HepG2 (cell line): ENCODE results near the gene IGFLR1. TPM values are rescaled to one million over a fixed set of nuclear protein-coding genes. Genes with fewer than 3 reads are reported as not detected.

ENCODE experiments used
- polyA plus RNA-seq, 8 experiments: library from polyadenylated mRNA; depleted of rRNA in 3 of 8; stranded (reverse) in 7 of 8; unstranded in 1 of 8; fragments of >200 nt; fragmentation: Illumina TruSeq in 4 of 8; extraction: Trizol in 4 of 8; gene quantifications; 2 replicates each; pipeline versions ENCODE4 v1.2.1 to v1.2.3, GENCODE V29; 2011 to 2016; ENCODE audit warnings: low read depth in 4 of 8, missing spikeins in 1 of 8, mixed read lengths in 1 of 8; ENCODE audit not compliant: insufficient read depth in 1 of 8
- total RNA-seq, 5 experiments: library from RNA; depleted of rRNA; stranded (reverse); fragments of >200 nt; fragmentation: Illumina TruSeq; extraction: Trizol; gene quantifications; 2 replicates each; pipeline ENCODE4 v1.2.3, GENCODE V29; 2016; ENCODE audit warnings: low read depth in 1 of 5
- TF ChIP-seq, protein P1 (sequence below), 2 experiments: fragments of 450-650 bp in 1 of 2; sonication (generic) in 1 of 2; formaldehyde crosslinking in 1 of 2; IDR thresholded peaks; 2 replicates each; pipeline versions ENCODE4 v1.6.1 to v1.8.0; 2016 to 2022; ENCODE audit warnings: antibody characterized with exemption in 1 of 2, mild to moderate bottlenecking in 1 of 2, missing genetic modification reagents in 1 of 2

Gene IGFLR1
- total and polyA plus RNA-seq, 2 of the 13 experiments (the other 11 are each of a cell fraction or from before 2014, with no cell fraction given) = 5.4 to 8.9 TPM

DNA sequence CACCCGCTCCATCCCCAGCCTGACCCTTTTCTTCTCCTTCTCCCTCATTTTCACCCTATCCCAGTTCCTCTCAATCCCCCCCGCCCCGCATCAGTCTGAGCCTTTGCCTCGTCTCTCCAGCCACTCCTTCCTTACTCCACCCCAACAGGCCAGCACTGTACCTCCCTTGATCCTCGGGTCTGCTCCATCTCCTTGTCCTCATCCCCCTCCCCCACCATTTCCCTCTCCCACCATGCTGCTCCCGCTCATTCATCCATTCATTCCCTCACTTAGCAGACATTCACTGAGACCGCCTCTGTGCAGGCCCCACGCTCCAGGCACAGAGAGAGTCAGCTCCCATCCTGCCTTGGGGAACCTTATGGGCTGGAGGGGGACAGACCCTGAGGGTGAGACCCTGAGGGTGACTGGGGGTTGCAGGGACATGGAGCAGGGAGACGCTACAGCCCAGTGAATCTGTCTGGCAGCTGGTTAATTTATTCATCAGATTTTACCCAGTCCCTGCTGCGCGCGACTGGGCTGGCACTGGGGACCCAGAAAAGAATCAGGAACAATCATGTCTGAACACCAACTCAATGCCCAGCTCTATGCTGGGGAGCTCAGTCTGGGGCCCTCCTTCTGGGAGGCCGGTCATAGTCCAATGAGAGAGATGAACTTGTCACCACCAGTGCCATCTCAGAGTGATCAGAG lies 34.0 kb upstream of the IGFLR1 start (continued):
- TF ChIP-seq, protein P1, sequence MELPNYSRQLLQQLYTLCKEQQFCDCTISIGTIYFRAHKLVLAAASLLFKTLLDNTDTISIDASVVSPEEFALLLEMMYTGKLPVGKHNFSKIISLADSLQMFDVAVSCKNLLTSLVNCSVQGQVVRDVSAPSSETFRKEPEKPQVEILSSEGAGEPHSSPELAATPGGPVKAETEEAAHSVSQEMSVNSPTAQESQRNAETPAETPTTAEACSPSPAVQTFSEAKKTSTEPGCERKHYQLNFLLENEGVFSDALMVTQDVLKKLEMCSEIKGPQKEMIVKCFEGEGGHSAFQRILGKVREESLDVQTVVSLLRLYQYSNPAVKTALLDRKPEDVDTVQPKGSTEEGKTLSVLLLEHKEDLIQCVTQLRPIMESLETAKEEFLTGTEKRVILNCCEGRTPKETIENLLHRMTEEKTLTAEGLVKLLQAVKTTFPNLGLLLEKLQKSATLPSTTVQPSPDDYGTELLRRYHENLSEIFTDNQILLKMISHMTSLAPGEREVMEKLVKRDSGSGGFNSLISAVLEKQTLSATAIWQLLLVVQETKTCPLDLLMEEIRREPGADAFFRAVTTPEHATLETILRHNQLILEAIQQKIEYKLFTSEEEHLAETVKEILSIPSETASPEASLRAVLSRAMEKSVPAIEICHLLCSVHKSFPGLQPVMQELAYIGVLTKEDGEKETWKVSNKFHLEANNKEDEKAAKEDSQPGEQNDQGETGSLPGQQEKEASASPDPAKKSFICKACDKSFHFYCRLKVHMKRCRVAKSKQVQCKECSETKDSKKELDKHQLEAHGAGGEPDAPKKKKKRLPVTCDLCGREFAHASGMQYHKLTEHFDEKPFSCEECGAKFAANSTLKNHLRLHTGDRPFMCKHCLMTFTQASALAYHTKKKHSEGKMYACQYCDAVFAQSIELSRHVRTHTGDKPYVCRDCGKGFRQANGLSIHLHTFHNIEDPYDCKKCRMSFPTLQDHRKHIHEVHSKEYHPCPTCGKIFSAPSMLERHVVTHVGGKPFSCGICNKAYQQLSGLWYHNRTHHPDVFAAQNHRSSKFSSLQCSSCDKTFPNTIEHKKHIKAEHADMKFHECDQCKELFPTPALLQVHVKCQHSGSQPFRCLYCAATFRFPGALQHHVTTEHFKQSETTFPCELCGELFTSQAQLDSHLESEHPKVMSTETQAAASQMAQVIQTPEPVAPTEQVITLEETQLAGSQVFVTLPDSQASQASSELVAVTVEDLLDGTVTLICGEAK (IDR thresholded peaks at IDR 0.05) = no peak
- TF ChIP-seq, protein P1 (CRISPR knock-in tag; IDR thresholded peaks at IDR 0.05) = peak; percentile 30; the same call in 1 of the 2 replicates
